Glomerular visceral epithelial cell (primary cell): Measurements from ENCODE around the gene EDEM3.
"Not testable (repeated sequence)": the region's sequence is repeated elsewhere in the genome, so short reads cannot be mapped to it uniquely, and the experiment has no call there.

ENCODE experiments used
- DNase-seq: peaks from one replicate; pipeline ENCODE4 v3.0.0-alpha.2; 2016; ENCODE audit errors: extremely low spot score

EDEM3 gene, protein sequence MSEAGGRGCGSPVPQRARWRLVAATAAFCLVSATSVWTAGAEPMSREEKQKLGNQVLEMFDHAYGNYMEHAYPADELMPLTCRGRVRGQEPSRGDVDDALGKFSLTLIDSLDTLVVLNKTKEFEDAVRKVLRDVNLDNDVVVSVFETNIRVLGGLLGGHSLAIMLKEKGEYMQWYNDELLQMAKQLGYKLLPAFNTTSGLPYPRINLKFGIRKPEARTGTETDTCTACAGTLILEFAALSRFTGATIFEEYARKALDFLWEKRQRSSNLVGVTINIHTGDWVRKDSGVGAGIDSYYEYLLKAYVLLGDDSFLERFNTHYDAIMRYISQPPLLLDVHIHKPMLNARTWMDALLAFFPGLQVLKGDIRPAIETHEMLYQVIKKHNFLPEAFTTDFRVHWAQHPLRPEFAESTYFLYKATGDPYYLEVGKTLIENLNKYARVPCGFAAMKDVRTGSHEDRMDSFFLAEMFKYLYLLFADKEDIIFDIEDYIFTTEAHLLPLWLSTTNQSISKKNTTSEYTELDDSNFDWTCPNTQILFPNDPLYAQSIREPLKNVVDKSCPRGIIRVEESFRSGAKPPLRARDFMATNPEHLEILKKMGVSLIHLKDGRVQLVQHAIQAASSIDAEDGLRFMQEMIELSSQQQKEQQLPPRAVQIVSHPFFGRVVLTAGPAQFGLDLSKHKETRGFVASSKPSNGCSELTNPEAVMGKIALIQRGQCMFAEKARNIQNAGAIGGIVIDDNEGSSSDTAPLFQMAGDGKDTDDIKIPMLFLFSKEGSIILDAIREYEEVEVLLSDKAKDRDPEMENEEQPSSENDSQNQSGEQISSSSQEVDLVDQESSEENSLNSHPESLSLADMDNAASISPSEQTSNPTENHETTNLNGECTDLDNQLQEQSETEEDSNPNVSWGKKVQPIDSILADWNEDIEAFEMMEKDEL

DNA sequence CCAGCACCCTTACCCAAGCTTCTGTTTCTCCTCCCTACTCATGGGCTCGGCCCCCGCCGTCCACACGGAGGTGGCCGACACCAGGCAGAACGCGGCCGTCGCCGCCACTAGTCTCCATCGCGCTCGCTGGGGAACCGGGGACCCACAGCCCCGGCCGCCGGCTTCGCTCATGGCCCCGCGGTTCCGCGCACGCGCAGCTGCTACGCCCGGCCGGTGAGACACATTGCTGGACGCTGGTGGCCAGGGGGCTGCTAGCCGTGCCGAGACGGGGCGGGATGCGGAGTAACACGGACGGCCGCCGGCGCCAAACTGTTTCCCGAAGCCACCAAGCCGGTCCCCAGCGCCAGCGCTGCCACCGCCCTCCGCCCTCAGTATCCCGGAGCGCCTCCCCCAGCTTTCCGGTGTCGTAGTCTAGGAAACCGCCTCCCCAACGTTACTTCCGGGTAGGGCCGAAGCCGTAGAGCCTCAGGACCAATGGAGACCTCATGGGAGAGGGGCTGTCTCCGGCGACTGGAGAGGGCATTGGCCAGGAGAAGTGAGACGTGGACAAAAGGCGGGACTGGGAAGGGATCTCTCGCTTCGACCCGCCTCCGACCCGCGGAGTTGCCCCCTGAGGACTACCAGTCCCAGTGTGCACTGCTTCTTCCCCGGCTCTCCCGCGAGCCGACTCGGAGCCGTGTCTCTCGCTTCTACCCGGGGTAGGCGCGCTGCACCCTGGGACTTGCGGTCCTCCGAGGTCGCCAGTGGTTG, at the start of gene EDEM3:
Gene EDEM3 (minus strand): TSS at position 383 of the 750 bp plus-strand sequence. CDS start 212 bp downstream, at position 171.
- peak; percentile 99 for DNase-seq

DNA sequence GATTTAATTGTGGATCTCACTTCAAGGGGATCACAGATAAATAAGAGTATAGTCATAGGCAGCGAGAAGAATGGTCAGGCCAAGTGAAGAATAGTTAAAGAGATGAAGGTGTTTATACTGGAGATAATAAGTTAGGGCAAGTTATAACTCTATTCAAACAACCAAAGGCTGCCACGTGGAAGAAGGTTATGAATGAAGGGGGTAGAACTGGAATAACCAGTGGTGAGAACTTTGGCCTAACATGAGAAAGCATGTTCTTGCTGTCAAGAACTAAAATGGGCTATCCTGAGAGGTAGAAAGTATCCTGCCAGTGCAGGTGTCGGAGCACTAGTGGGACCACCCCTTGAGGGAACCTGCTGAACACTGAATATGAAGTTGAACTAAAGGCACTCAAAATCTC, 49.6 kb upstream of the EDEM3 start:
- no peak for DNase-seq

DNA sequence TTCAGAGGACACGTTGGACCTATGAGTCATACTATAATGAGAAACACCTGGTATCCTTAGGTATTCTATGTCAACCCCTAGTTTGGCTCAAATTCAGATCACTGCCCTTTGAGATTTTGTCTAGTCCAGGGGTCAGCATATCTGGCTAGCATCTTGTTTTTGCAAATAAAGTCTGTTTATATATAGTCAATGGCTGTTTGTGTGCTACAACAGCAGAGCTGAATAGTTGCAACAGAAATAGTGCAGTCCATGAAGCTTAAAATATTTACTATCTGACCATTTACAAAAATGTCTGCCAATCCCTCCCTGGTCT, 48.5 kb upstream of the EDEM3 start:
- no peak for DNase-seq

DNA sequence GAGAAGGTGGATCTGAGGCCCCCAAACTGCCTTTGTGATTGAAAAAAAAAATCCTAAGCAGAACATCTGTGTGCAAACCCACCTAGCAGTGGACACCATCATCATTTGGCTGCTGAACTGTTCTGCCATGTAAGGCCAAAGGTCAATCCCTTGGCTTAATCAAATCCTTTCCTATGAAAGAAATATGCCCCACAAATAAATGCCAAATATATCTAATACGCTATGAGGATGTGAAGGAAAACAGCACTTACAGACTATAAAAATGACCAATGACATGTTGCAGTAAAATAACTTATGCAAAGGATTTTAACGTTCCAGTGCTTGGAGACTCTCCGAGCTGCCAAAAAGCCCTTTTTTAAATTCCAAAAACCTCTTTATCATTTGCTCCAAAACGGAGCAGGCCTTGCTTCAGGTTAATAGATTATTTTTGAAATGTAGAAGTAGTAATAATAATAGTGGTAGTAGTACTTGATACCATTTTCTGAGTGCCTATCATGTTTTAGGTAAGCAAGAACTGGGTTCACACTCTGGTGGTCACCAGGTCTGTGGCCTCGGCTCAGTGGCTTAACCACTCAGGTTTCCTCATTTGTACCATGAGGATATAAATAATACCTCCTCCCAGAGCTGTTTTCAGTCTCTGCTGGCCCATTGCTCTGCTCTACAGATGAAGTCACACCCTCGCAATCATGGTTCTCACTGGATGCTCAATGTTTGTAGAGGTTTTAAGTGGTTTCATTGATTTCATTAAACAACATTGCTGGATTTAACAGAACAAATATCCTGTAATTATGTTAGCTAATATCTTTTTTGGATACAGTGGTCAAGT, 47.9 kb upstream of the EDEM3 start:
- DNase-seq, result no peak

DNA sequence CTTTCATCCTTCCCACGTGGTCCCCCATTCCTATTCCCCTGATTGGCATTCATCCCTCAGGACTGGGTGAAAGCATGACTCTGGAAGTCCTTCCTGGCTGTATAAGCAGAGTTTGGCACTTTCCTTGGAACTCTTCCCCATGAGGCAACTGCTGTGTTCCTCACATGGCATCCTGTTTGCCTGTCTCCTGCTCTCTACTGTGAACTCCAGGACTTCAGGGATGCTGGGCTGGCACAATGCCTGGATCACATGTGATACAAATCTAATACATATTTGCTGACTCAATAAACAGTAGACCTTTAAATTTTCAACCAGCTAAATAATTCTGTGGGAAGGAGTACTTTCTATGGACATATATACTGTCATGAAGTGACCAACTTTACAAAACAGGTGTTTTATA, 46.8 kb upstream of the EDEM3 start:
- DNase-seq, result no peak

DNA sequence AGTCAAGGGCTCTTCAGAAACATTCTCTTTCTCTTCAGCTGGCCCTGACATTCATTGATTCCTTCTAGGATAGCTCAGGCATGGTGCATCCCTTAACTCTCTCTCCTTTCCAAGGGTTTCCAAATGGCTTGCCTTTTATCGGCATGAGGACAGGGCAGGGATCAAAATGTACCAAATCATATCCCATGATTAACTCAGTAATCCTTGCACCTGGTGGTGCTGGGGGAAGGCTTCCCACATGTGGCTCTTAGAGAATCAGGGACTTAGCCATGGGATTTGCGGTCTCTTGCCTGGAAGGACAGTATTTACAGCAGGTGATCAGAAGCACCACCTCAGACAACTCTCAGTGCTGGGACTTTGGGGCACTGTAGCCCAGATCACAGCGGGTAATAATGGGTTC, 46.2 kb upstream of the EDEM3 start:
- no peak for DNase-seq

DNA sequence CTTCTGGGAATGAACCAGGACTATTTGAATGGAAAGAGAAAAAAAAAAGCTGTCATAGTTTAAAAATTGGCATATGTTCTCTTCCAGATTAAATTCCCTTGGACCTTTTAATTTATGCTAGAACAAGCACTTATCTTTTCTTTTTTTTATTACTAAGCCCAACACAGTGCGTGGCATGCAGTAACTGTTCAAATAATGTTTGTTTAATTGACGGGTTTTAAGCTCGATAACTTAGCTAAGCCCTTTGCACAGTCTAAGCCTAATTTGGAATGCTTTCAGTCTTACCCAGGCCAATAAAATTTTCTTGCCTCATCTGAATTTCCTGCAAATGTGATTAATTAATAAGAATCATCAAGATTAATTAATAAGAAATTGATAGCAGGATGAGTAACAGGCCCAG, 39.3 kb upstream of the EDEM3 start:
- DNase-seq, result no peak

DNA sequence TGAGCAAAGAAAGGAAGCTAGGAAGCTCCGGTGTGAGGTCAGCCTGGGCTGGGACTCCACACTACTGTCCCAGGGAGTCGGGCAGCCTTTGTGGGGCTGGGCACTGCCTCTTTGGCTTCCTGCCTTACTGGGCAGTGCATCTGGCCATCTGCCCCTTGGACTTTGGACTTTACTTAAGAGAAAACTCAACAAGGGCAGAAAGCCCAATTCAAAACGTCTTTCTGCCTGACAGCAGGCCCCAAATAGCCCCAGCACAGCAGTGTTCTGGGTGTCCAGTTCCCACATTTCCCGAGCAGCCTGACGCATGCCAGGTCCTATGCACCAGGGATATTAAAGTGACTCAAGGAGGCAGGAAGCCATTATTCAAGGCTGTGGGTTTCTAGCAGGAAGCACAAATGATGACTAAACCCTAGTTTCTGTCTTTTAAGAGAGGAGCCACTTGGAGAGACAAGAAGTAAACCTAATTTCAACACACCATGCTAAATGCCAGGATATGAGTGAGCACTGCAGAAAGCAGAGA, 37.9 kb upstream of the EDEM3 start:
- peak; percentile 92 for DNase-seq

DNA sequence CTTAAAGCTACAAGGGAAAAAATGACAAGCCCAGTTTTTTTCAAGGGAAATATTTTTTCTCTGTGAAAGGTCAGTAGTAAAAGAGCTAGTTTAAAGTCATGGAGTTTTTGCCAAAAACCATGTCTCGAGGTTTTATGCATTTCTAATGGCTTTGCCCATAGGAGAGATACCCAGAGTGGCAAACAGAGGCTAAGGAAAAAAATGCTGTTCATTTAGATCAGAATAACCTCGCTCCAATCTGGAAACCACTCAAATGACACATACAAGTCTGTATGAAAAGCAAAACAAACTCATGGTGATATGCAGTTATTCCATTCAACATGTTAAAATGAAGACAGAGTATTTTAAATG, 36.9 kb upstream of the EDEM3 start:
- no peak for DNase-seq

DNA sequence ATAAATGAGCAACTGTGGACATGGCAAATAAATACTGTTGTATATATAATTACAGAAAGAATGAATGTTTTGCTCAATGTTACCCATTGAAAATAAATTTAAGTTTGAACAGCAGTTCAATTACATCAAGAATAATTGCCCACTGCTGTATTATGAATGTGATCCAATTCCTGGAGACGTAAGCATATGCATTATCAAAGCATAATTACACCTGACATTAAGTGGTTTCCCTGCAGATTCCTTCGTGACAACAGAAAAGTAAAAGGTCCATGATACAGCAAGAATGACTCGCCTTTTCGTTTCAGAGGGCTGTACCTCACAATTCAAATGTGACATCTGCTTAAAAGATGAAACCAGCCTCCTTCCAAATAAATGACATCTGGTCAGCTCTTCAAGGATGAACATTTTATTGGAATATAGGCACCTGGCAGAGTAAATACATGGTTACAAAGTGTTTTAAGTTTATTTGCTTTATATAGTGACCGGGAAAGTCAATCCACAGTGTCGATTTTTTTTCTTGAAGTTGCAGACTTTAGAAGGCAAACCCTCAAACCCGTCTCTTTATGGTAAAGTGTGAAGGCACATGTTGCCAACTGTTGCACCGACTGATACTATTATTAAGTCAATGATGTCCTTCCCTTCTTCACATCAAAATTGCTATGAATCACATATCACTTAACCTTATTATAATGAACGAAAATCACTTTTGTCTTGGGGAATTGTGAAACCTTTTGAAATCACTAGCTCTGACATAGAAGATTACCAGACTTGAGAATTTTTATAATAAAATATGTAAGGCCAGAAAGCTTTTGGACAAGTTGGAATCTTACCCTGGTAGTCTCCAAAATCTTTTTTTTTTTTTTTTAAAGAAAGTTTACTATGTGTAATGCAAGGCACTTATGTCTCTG, 36.2 kb upstream of the EDEM3 start:
- DNase-seq, result no peak

DNA sequence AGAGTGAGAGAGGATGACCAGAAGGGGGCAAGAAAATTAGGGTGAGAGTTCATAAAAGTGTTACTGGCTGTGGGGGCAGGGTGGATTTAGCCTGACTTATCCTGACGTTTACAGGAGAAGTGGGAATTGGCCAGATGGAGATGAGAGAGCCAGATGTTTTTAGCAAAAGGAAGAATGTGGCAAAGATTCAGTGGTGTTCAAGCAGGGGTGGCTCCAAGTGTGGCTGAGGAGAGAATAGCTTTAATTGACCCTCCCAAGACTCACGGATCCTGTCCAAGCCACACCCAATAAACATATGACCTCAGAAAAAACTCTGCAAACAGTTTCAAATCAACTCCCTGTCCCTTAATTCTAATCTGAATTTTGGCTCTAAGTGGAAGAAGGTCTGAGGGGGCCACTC, 35.2 kb upstream of the EDEM3 start:
- DNase-seq, result no peak

DNA sequence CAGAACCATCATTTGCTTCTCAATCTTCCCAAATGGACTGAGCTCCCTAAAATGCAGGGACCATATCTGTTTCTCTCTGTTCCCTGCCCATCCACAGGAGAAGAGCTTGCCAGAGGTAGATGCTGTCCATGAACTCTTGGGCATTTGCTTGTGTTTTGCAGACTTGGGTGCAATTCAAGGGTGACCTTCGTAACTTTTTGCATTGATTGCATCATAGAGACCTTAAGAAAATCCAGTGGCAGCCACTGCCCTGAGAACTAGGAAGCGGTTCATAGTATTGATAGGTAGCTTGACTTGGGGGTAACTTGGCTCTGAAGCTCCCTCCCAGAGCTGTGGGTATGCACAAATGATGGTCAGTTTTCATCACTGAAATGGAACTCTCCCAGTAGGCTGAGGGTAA, 34.3 kb upstream of the EDEM3 start:
- no peak for DNase-seq

DNA sequence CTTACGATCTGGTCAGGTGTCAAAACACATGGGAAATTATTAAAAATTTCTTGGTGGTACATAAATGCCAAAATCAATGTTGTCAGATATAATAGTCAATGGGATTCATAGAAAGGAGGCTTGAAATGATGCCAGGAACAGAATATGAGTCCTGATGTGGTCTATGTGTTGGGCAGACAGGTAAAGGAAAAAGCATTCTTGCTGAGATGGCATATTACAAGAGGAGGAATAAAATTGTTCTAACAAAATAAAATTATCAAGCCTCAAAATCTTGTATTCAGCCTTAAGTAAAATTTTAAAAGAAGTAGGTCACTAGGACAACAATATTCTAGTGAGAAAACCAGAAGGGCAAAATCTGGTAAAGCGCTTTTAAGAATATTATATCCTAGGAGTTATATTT, 30.9 kb upstream of the EDEM3 start:
- DNase-seq, result no peak

DNA sequence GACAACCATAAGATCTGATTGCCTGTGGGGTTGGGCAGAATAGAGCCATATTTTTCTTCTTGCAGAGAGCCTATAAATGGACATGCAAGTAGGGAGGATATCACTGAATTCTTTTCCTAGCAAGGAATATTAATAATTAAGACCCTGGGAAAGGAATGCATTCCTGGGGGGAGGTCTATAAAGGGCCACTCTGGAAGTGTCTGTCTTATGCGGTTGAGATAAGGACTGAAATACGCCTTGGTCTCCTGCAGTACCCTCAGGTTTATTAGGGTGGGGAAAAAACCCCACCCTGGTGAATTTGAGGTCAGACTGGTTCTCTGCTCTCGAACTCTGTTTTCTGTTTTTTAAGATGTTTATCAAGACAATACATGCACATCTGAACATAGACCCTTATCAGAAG, 29.1 kb upstream of the EDEM3 start:
- DNase-seq, result not testable (repeated sequence)

DNA sequence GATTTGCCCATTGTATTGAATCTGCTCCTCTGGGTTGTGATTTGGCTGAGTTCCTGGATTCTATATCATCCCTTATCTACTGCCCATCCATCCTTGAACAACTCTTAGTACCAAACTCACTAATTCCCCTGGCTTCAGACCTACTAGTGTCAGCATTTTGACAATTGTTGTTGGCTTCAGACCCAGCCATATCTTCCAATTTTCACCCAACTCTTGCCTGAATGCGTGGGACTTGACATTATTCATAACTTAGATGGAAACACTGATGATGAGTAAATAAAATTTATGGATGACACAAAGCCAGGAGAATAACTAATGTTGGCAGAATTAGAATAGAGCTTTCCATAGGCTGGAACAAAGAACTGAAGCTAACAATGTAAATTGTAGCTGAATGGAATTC, 27.3 kb upstream of the EDEM3 start:
- no peak for DNase-seq

DNA sequence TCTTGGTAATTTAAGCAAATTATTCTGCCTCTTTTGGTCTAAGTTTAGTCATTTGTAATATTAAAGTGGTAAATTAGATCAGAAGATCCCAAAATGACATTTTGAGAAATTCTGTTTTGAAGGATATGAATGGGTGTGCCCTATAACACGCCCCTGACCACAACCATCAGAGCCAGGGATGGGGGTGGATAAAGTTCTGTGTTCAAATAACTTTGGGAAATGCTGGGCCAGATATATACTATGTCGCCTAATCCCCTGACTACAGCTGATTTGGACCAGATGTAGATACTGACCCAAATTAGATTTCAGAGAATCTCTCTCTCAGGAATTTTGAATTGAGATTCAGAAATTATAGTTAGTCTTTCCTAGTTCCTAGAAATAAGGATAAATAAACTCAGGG, 21.2 kb upstream of the EDEM3 start:
- DNase-seq, result no peak

DNA sequence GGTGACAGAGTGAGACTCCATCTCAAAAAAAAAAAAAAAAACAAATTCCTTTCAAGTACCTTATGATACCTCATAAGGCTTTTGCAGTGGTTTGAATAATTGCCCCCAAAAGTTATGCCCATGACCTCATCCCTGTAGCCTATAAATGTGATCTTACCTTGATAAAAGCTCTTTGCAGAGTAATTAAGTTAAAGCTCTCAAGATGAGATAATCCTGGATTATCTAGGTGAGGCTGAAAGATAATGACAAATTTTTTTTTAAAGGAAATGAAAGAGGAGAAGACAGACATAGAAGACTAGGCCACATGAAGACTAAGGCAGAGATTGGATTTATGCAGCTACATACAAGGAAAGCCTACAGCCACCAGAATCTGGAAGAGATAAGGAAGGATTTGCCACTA, 20.7 kb upstream of the EDEM3 start:
- no peak for DNase-seq

DNA sequence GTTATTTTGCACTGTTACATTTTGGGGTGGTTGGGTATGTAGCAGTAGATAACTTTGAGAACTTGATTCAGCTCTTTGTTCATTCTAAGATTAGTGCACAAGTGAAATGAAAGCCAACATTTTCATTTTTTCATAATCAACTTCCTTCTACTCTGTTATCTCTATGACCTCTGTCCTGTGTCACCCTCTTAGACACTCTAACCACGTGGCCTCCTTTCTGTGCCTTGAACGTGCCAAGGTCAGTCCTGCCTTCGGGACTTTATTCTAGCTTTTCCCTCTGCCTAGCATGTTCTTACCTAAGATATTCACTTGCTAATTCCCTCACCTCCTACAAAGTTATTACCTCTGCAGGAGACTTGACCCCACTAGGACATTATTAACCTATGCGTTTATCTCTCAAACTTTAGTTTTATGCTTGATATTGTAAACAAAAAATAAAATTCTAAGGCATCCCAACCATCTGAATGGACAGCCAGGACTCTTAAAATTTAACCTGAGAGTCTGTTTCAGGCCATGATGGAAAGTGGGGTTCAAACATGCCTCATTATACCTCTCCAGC, 19.2 kb upstream of the EDEM3 start:
- DNase-seq, result no peak

DNA sequence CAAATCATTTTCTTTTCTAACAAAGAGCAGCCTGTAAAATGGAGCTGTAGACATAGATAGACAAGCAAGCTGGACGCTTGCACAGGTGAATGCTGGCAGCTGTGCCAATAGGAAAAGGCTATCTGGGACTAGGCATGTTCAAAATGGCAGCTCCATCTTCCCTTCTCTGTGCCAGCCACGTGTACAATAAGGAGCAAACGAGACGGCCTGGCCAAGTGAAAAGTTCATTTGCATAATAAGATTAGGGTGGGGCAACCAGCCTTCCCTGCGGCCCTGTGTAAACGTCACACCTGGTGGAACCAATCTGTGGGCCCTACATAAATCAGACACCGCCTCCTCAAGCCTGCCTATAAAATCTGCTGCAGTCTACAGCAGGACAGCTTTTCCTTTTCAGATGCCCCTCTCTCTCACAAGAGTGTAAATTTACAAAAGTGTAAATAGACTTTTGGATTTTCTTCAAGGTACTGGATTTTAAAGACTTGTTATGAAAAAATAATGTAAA, 16.6 kb upstream of the EDEM3 start:
- no peak for DNase-seq
